ENCODE results near the gene ZNF273.

Gene ZNF273

GRCh38 chr7:64883113-64883905, 19.8 kb upstream of the ZNF273 start:
- peak overlapping the region; percentile 89 for H3K9ac ChIP-seq (ENCODE audit: low read length)
- no peaks in the 10 kb centered on the region for H3K79me1 ChIP-seq (replicated peaks; ENCODE audit: low read length, poor library complexity, severe bottlenecking)
- DNase-seq = no peak
- 91% methylated on average over 36 of the region's 38 CpGs for WGBS
- peaks cover 3% of the 10 kb centered on the region for H3K9me3 ChIP-seq (ENCODE audit: control insufficient read depth, low read length)
- peak overlapping the region in 1 of 2 experiments; percentile 81 for H3K4me3 ChIP-seq (ENCODE audit: insufficient read depth in 1 of 2, low read depth in 1 of 2, low read length in 2 of 2)
- peaks cover 3% of the 10 kb centered on the region for H3K4me1 ChIP-seq (ENCODE audit: control insufficient read depth, insufficient read depth, low read depth, low read length)
- no peak overlapping the region for H2BK12ac ChIP-seq (ENCODE audit: low read length in 2 of 2)
- H3K27me3 ChIP-seq (ENCODE audit: control insufficient read depth in 1 of 2, insufficient read depth in 1 of 2, low read length in 2 of 2) = peaks cover 17 to 19% of the 10 kb centered on the region in 2 experiments
- no peak overlapping the region for H3K18ac ChIP-seq (ENCODE audit: low read depth in 1 of 2, low read length in 2 of 2)
- H2AK5ac ChIP-seq (ENCODE audit: low read length, severe bottlenecking) = no peak overlapping the region
- no peak overlapping the region for H2BK15ac ChIP-seq (ENCODE audit: low read depth, poor library complexity, severe bottlenecking)
- H3K36me3 ChIP-seq (ENCODE audit: control insufficient read depth in 1 of 2, insufficient read depth in 2 of 2, low read depth in 1 of 2, low read length in 2 of 2) = no peaks in the 10 kb centered on the region
- no peak overlapping the region for H3K27ac ChIP-seq (ENCODE audit: low read length, poor library complexity, severe bottlenecking)
- no peak overlapping the region for H2BK120ac ChIP-seq (ENCODE audit: low read depth, low read length)
- H3K23ac ChIP-seq (ENCODE audit: low read length in 2 of 2) = no peak overlapping the region
- H2BK5ac ChIP-seq (ENCODE audit: low read depth, low read length, poor library complexity, severe bottlenecking) = no peak overlapping the region
- H3K14ac ChIP-seq (ENCODE audit: low read length in 2 of 2) = no peak overlapping the region
- H2AFZ ChIP-seq (ENCODE audit: low read depth, low read length) = no peak overlapping the region
- H3K4me2 ChIP-seq (ENCODE audit: low read length, poor library complexity, severe bottlenecking) = no peak overlapping the region
- no peak overlapping the region for H3K4ac ChIP-seq (ENCODE audit: low read depth in 1 of 2, low read length in 2 of 2)
- no peak overlapping the region for H4K8ac ChIP-seq (ENCODE audit: low read length)
- H4K91ac ChIP-seq (ENCODE audit: low read length) = no peak overlapping the region

DNA sequence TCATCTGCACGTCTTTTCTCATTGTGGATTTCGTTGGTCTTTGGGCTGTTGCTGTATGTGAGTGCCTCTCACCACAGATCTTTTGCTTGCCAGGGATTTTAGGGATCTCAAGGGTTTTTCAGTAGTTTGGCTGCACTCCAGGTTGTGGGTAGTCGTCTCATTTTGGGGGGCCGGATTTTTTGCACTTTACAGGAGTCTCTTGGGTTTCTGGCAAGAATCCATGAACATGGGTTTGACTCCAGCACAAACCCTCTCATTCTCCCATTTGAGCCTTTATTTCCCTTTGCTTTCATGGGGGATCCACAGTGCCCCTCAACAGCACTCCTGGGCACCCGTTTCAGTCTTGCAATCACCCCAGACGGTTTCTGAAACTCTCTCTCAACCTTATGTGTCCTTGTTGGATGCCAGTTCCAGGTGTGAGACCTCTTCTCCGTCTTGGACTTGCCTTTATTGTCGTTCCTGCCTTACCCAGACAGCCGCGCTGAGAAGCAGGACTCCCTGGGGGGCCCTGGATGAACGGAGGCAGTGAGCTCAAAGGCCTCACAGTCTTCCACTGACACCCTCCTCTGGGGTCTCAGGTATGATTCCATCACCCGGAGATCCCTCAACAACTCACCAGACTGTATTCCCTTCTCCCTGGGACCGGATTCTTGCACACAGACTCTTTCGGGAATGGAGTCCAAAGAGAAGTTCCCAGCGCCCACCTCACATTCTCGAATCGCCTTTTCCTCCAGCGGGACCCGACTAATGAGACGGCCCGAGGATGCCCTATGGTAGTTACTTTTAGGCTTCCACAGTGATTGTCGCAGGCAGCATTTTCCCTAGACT, 18.8 kb upstream of the ZNF273 start:
- H3K79me1 ChIP-seq (replicated peaks; ENCODE audit: low read length, poor library complexity, severe bottlenecking) = no peaks in the 10 kb centered on the region
- 85% methylated on average over 22 of the region's 22 CpGs for WGBS
- H3K36me3 ChIP-seq (ENCODE audit: control insufficient read depth in 1 of 2, insufficient read depth in 2 of 2, low read depth in 1 of 2, low read length in 2 of 2) = no peaks in the 10 kb centered on the region
- no peak overlapping the region for H3K4me2 ChIP-seq (ENCODE audit: low read length, poor library complexity, severe bottlenecking)
- no peak overlapping the region for H4K8ac ChIP-seq (ENCODE audit: low read length)
- no peak overlapping the region for H3K14ac ChIP-seq (ENCODE audit: low read length in 2 of 2)
- no peak overlapping the region for H2AK5ac ChIP-seq (ENCODE audit: low read length, severe bottlenecking)
- H3K4me3 ChIP-seq (ENCODE audit: insufficient read depth in 1 of 2, low read depth in 1 of 2, low read length in 2 of 2) = no peak overlapping the region
- H3K9ac ChIP-seq (ENCODE audit: low read length) = no peak overlapping the region
- H3K4me1 ChIP-seq (ENCODE audit: control insufficient read depth, insufficient read depth, low read depth, low read length) = peaks cover 12% of the 10 kb centered on the region
- no peak overlapping the region for H2BK15ac ChIP-seq (ENCODE audit: low read depth, poor library complexity, severe bottlenecking)
- no peak overlapping the region for H2BK120ac ChIP-seq (ENCODE audit: low read depth, low read length)
- H3K27me3 ChIP-seq (ENCODE audit: control insufficient read depth in 1 of 2, insufficient read depth in 1 of 2, low read length in 2 of 2) = peaks cover 27 to 29% of the 10 kb centered on the region in 2 experiments
- peaks cover 3% of the 10 kb centered on the region for H3K9me3 ChIP-seq (ENCODE audit: control insufficient read depth, low read length)
- H3K27ac ChIP-seq (ENCODE audit: low read length, poor library complexity, severe bottlenecking) = no peak overlapping the region
- no peak overlapping the region for H3K4ac ChIP-seq (ENCODE audit: low read depth in 1 of 2, low read length in 2 of 2)
- H3K23ac ChIP-seq (ENCODE audit: low read length in 2 of 2) = no peak overlapping the region
- no peak overlapping the region for H3K18ac ChIP-seq (ENCODE audit: low read depth in 1 of 2, low read length in 2 of 2)
- H2BK12ac ChIP-seq (ENCODE audit: low read length in 2 of 2) = no peak overlapping the region
- no peak overlapping the region for H2BK5ac ChIP-seq (ENCODE audit: low read depth, low read length, poor library complexity, severe bottlenecking)
- H4K91ac ChIP-seq (ENCODE audit: low read length) = no peak overlapping the region
- no peak for DNase-seq
- H2AFZ ChIP-seq (ENCODE audit: low read depth, low read length) = no peak overlapping the region

DNA sequence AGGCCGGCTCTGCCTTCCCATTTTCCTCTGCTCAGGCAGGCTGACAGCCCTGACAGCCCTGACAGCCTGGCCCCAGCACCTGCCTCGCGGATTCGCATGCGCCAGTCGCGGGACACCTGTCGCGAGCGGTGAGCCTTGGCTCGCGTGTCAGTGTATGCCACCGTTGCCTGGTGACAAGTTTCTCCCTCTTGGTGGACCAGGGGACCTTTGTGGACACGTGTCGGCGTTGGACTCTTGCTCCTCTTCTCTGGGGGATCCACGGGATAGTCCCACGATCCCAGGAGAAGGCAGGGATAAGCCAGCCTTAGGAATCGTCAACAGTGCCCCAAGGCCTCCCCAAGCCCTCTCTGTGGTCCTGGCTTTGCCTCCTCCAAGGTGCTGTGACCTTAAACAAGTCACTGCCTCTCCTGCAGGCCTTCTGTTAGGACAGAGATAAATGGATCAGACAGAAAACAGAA, 18.1 kb upstream of the ZNF273 start:
- peaks cover 33 to 35% of the 10 kb centered on the region in 2 experiments for H3K27me3 ChIP-seq (ENCODE audit: control insufficient read depth in 1 of 2, insufficient read depth in 1 of 2, low read length in 2 of 2)
- peaks cover 18% of the 10 kb centered on the region for H3K4me1 ChIP-seq (ENCODE audit: control insufficient read depth, insufficient read depth, low read depth, low read length)
- no peak overlapping the region for H2AK5ac ChIP-seq (ENCODE audit: low read length, severe bottlenecking)
- no peak overlapping the region for H3K4me2 ChIP-seq (ENCODE audit: low read length, poor library complexity, severe bottlenecking)
- H3K18ac ChIP-seq (ENCODE audit: low read depth in 1 of 2, low read length in 2 of 2) = no peak overlapping the region
- H4K8ac ChIP-seq (ENCODE audit: low read length) = no peak overlapping the region
- 77% methylated on average over 19 of the region's 19 CpGs for WGBS
- DNase-seq = no peak
- no peak overlapping the region for H2BK15ac ChIP-seq (ENCODE audit: low read depth, poor library complexity, severe bottlenecking)
- H3K36me3 ChIP-seq (ENCODE audit: control insufficient read depth in 1 of 2, insufficient read depth in 2 of 2, low read depth in 1 of 2, low read length in 2 of 2) = no peaks in the 10 kb centered on the region
- H3K79me1 ChIP-seq (replicated peaks; ENCODE audit: low read length, poor library complexity, severe bottlenecking) = no peaks in the 10 kb centered on the region
- no peak overlapping the region for H3K4me3 ChIP-seq (ENCODE audit: insufficient read depth in 1 of 2, low read depth in 1 of 2, low read length in 2 of 2)
- H2BK5ac ChIP-seq (ENCODE audit: low read depth, low read length, poor library complexity, severe bottlenecking) = no peak overlapping the region
- H2BK12ac ChIP-seq (ENCODE audit: low read length in 2 of 2) = no peak overlapping the region
- no peak overlapping the region for H4K91ac ChIP-seq (ENCODE audit: low read length)
- no peak overlapping the region for H3K9ac ChIP-seq (ENCODE audit: low read length)
- H3K27ac ChIP-seq (ENCODE audit: low read length, poor library complexity, severe bottlenecking) = no peak overlapping the region
- H3K9me3 ChIP-seq (ENCODE audit: control insufficient read depth, low read length) = peaks cover 2% of the 10 kb centered on the region
- H2BK120ac ChIP-seq (ENCODE audit: low read depth, low read length) = no peak overlapping the region
- H3K14ac ChIP-seq (ENCODE audit: low read length in 2 of 2) = no peak overlapping the region
- H3K4ac ChIP-seq (ENCODE audit: low read depth in 1 of 2, low read length in 2 of 2) = no peak overlapping the region
- no peak overlapping the region for H2AFZ ChIP-seq (ENCODE audit: low read depth, low read length)
- no peak overlapping the region for H3K23ac ChIP-seq (ENCODE audit: low read length in 2 of 2)
